Urothelium cell line (cell line): ENCODE data around the gene CELF5.
"Not testable (repeated sequence)": the region's sequence is repeated elsewhere in the genome, so short reads cannot be mapped to it uniquely, and the experiment has no call there.

Experiments
- DNase-seq: peaks from one replicate; pipeline ENCODE4 v3.0.0; 2011; ENCODE audit warnings: low spot score, mixed read lengths
- FAIRE-seq: peaks from 2 replicates; lab custom pipeline; 2011; peaks lifted over from hg19 to GRCh38; lab: Jason Lieb, UNC

CELF5 gene

GRCh38 chr19:3316132-3316648 is 91.7 kb downstream of the CELF5 start:
- FAIRE-seq = no peak
- DNase-seq = no peak

GRCh38 chr19:3316659-3317207 is 92.3 kb downstream of the CELF5 start:
- FAIRE-seq (no peak), DNase-seq (no peak)

- FAIRE-seq (no peak), DNase-seq (no peak)
These were observed 95.3 kb downstream of the CELF5 start for GRCh38 chr19:3319643-3320353.

GRCh38 chr19:3320354-3320670 is 95.9 kb downstream of the CELF5 start:
- no peak for DNase-seq
- no peak for FAIRE-seq

- no peak for FAIRE-seq
- no peak for DNase-seq
These were observed 96.4 kb downstream of the CELF5 start for GRCh38 chr19:3320853-3321252.

GRCh38 chr19:3321696-3322095 is 97.2 kb downstream of the CELF5 start:
- DNase-seq (no peak), FAIRE-seq (no peak)

- no peak for DNase-seq
- peak; percentile 85 for FAIRE-seq
These were observed 97.9 kb downstream of the CELF5 start for GRCh38 chr19:3322199-3322978.

GRCh38 chr19:3323026-3323425 is 98.6 kb downstream of the CELF5 start:
- FAIRE-seq (no peak), DNase-seq (no peak)

- FAIRE-seq = no peak
These were observed 99.2 kb downstream of the CELF5 start for GRCh38 chr19:3323658-3324057.

GRCh38 chr19:3324405-3324856 is 100.0 kb downstream of the CELF5 start:
- FAIRE-seq (no peak), DNase-seq (peak; percentile 63)

More at GRCh38 chr19:3323658-3324057, 99.2 kb downstream of the CELF5 start:
- DNase-seq = no peak

- FAIRE-seq = no peak
These were observed 101.0 kb downstream of the CELF5 start for GRCh38 chr19:3325451-3325850.

GRCh38 chr19:3328743-3329142 is 104.3 kb downstream of the CELF5 start:
- DNase-seq = no peak
- FAIRE-seq = no peak

More at GRCh38 chr19:3325451-3325850, 101.0 kb downstream of the CELF5 start:
- no peak for DNase-seq

- no peak for DNase-seq
- no peak for FAIRE-seq
These were observed 105.6 kb downstream of the CELF5 start for GRCh38 chr19:3330047-3330446.

- peak; percentile 98 for FAIRE-seq
- DNase-seq = not testable (repeated sequence)
These were observed 107.8 kb downstream of the CELF5 start for GRCh38 chr19:3332232-3332631.

- no peak for FAIRE-seq
- DNase-seq = no peak
These were observed 108.6 kb downstream of the CELF5 start for GRCh38 chr19:3333020-3333583.

- no peak for DNase-seq
- no peak for FAIRE-seq
These were observed 109.2 kb downstream of the CELF5 start for GRCh38 chr19:3333662-3334061.

GRCh38 chr19:3334749-3335430 is 110.4 kb downstream of the CELF5 start:
- not testable (repeated sequence) for DNase-seq, FAIRE-seq

GRCh38 chr19:3335431-3336350 is 111.2 kb downstream of the CELF5 start:
- FAIRE-seq (no peak), DNase-seq (no peak)

- FAIRE-seq = no peak
These were observed 111.9 kb downstream of the CELF5 start for GRCh38 chr19:3336351-3336679.

More at GRCh38 chr19:3336351-3336679, 111.9 kb downstream of the CELF5 start:
- no peak for DNase-seq
